CD14-positive monocyte (primary cell): ENCODE results near the gene CARMIL1. TPM values are rescaled to one million over a fixed set of nuclear protein-coding genes. Genes with fewer than 3 reads are reported as not detected.

Source experiments
- DNase-seq, 3 donors: peaks; one replicate each; pipeline ENCODE4 v3.0.0-alpha.2; 2011 to 2022
- H2AFZ ChIP-seq: 2 replicates; pipeline ENCODE4 v1.6.0; 2012; ENCODE audit warnings: mild to moderate bottlenecking, low read depth, low read length, inconsistent platforms; ENCODE audit not compliant: insufficient read depth, poor library complexity, severe bottlenecking
- H3K27ac ChIP-seq, 2 donors: 1 replicate in 1 of 2; 2 replicates in 1 of 2; pipeline ENCODE4 v1.5.1; 2012 to 2013; ENCODE audit warnings: low read length in 2 of 2, control low read depth in 1 of 2, inconsistent platforms in 1 of 2, low read depth in 1 of 2, mild to moderate bottlenecking in 1 of 2
- H3K27me3 ChIP-seq, 2 donors: one replicate each; pipeline versions ENCODE4 v1.6.0 to v1.6.1; 2011 to 2013; ENCODE audit warnings: low read length in 2 of 2; ENCODE audit not compliant: control insufficient read depth in 2 of 2, insufficient read depth in 2 of 2
- H3K36me3 ChIP-seq, 2 donors: replicated peaks in 1 of 2; 1 replicate in 1 of 2; 2 replicates in 1 of 2; pipeline versions ENCODE4 v1.5.1 to v1.6.1; 2012 to 2013; ENCODE audit warnings: low read length in 2 of 2, control low read depth in 1 of 2, inconsistent platforms in 1 of 2, mild to moderate bottlenecking in 1 of 2; ENCODE audit not compliant: insufficient read depth in 2 of 2, control insufficient read depth in 1 of 2
- H3K4me1 ChIP-seq, 2 donors: 1 replicate in 1 of 2; 2 replicates in 1 of 2; pipeline versions ENCODE4 v1.5.1 to v1.6.1; 2012 to 2013; ENCODE audit warnings: low read length in 2 of 2, control low read depth in 1 of 2, inconsistent platforms in 1 of 2, mild to moderate bottlenecking in 1 of 2, moderate library complexity in 1 of 2; ENCODE audit not compliant: insufficient read depth in 2 of 2, control insufficient read depth in 1 of 2
- H3K4me2 ChIP-seq: replicated peaks from 2 replicates; pipeline ENCODE3; 2012; ENCODE audit warnings: low read length, moderate library complexity, mild to moderate bottlenecking; ENCODE audit not compliant: poor library complexity, severe bottlenecking; ENCODE audit errors: extremely low read depth
- H3K4me3 ChIP-seq, 3 experiments: fragments of 200-600 bp in 1 of 3; sonication (generic) in 1 of 3; replicated peaks in 1 of 3; 1 replicate in 2 of 3; 2 replicates in 1 of 3; pipeline ENCODE4 v1.5.1; 2011 to 2013; ENCODE audit warnings: low read length in 3 of 3, mild to moderate bottlenecking in 3 of 3, control low read depth in 2 of 3, low read depth in 2 of 3, inconsistent platforms in 1 of 3, moderate library complexity in 1 of 3
- H3K79me2 ChIP-seq: 2 replicates; pipeline ENCODE4 v1.6.0; 2012; ENCODE audit warnings: mild to moderate bottlenecking, control low read depth, inconsistent platforms, low read length, moderate library complexity; ENCODE audit not compliant: insufficient read depth
- H3K9ac ChIP-seq: 2 replicates; pipeline ENCODE4 v1.6.0; 2017; ENCODE audit warnings: low read length, mild to moderate bottlenecking; ENCODE audit not compliant: insufficient read depth, poor library complexity, severe bottlenecking
- H3K9me3 ChIP-seq, 2 donors: replicated peaks in 1 of 2; 1 replicate in 1 of 2; 2 replicates in 1 of 2; pipeline versions ENCODE4 v1.5.1 to v1.6.1; 2012 to 2013; ENCODE audit warnings: low read length in 2 of 2, control low read depth in 1 of 2; ENCODE audit not compliant: control insufficient read depth in 1 of 2, insufficient read depth in 1 of 2
- H4K20me1 ChIP-seq: 2 replicates; pipeline ENCODE4 v1.6.0; 2012; ENCODE audit warnings: mild to moderate bottlenecking, low read length, control low read depth, moderate library complexity; ENCODE audit not compliant: insufficient read depth
- H3K27ac Mint-ChIP-seq, 7 donors: one replicate each; pipeline ENCODE4 v1.8.0; 2020; ENCODE audit warnings: mild to moderate bottlenecking in 7 of 7, mixed read lengths in 7 of 7, moderate library complexity in 6 of 7, inconsistent platforms in 2 of 7
- H3K27me3 Mint-ChIP-seq, 3 donors: one replicate each; pipeline ENCODE4 v1.8.0; 2021 to 2022; ENCODE audit warnings: low read depth in 3 of 3, mild to moderate bottlenecking in 3 of 3, mixed read lengths in 3 of 3, moderate library complexity in 3 of 3, inconsistent platforms in 1 of 3
- H3K36me3 Mint-ChIP-seq, 2 donors: one replicate each; pipeline ENCODE4 v1.8.0; 2020; ENCODE audit warnings: mixed read lengths in 2 of 2, inconsistent platforms in 1 of 2, mild to moderate bottlenecking in 1 of 2
- H3K4me1 Mint-ChIP-seq: one replicate; pipeline ENCODE4 v1.8.0; 2020; ENCODE audit warnings: mild to moderate bottlenecking, mixed read lengths
- H3K4me3 Mint-ChIP-seq, 2 donors: one replicate each; pipeline ENCODE4 v1.8.0; 2020; ENCODE audit warnings: mild to moderate bottlenecking in 2 of 2, mixed read lengths in 2 of 2, moderate library complexity in 1 of 2
- H3K9me3 Mint-ChIP-seq, 7 donors: one replicate each; pipeline ENCODE4 v1.8.0; 2020 to 2022; ENCODE audit warnings: mixed read lengths in 7 of 7, mild to moderate bottlenecking in 6 of 7, moderate library complexity in 6 of 7, inconsistent platforms in 2 of 7
- WGBS: methylation state at CpG from one replicate; pipeline ENCODE4 v1.1.5; 2013; ENCODE audit warnings: missing lambda C conversion rate; ENCODE audit not compliant: insufficient coverage; 5-methylcytosine and 5-hydroxymethylcytosine counted together
- intact Hi-C, 2 donors: fragments of 100-400 bp; cut with micrococcal nuclease; formaldehyde crosslinking; loops; one replicate each; pipeline versions ENCODE4 v1.15.0 to v1.15.1; 2023
- polyA plus RNA-seq, 3 donors: library from polyadenylated mRNA; depleted of rRNA in 1 of 3; unstranded in 2 of 3; stranded (reverse) in 1 of 3; fragments of 300-500 nt in 2 of 3; fragments of >200 nt in 1 of 3; fragmentation: Illumina TruSeq in 2 of 3; gene quantifications; 1 replicate in 2 of 3; 2 replicates in 1 of 3; pipeline ENCODE4 v1.2.3, GENCODE V29; 2012 to 2021
- TF ChIP-seq, protein P1 (sequence below): fragments of 200-600 bp; IDR thresholded peaks from one replicate; pipeline ENCODE4 v1.8.0; 2022; ENCODE audit warnings: antibody characterized with exemption, mild to moderate bottlenecking

Gene CARMIL1
- polyA plus RNA-seq, 3 donors, result 0.30 to 0.49 (median 0.41) TPM

DNA sequence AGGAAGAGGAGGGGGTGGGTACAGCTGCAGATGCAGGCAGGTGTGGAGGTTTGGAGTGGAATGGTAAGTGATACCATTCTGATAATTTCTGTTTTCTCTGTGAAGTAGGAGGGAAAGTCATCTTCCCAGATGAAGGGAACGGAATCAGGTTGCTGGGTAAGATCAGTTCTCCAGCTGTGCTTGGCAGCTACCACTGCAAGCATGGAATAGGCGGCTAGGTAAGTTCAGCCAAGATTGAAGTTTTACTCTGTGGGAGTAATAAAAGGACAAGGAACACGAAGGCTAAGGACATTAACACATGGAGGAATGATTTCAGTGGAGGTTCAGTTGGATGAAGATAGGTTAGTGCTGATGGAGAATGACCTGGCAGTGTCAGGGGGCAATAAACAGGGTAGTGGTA, 128.3 kb downstream of the CARMIL1 start:
- no peak overlapping the region for H2AFZ ChIP-seq
- WGBS, result 100% methylated on average over 3 of the region's 3 CpGs
- peaks cover 34 to 37% of the 10 kb centered on the region in 2 donors for H3K4me1 ChIP-seq
- no peak overlapping the region for H3K4me3 Mint-ChIP-seq
- peaks cover 5% of the 10 kb centered on the region for H3K4me1 Mint-ChIP-seq
- peaks cover 0 to 3% of the 10 kb centered on the region in 2 donors for H3K36me3 ChIP-seq
- no peak for DNase-seq
- peaks cover 9% of the 10 kb centered on the region for H4K20me1 ChIP-seq
- no peak overlapping the region for H3K27ac ChIP-seq
- H3K27me3 Mint-ChIP-seq, result no peaks in the 10 kb centered on the region
- H3K4me2 ChIP-seq, result no peak overlapping the region
- H3K27ac Mint-ChIP-seq, result no peak overlapping the region
- H3K9me3 Mint-ChIP-seq, result no peaks in the 10 kb centered on the region
- TF ChIP-seq, protein P1, sequence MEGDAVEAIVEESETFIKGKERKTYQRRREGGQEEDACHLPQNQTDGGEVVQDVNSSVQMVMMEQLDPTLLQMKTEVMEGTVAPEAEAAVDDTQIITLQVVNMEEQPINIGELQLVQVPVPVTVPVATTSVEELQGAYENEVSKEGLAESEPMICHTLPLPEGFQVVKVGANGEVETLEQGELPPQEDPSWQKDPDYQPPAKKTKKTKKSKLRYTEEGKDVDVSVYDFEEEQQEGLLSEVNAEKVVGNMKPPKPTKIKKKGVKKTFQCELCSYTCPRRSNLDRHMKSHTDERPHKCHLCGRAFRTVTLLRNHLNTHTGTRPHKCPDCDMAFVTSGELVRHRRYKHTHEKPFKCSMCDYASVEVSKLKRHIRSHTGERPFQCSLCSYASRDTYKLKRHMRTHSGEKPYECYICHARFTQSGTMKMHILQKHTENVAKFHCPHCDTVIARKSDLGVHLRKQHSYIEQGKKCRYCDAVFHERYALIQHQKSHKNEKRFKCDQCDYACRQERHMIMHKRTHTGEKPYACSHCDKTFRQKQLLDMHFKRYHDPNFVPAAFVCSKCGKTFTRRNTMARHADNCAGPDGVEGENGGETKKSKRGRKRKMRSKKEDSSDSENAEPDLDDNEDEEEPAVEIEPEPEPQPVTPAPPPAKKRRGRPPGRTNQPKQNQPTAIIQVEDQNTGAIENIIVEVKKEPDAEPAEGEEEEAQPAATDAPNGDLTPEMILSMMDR, result no peak
- H3K27me3 ChIP-seq, result no peaks in the 10 kb centered on the region
- no peaks in the 10 kb centered on the region for H3K79me2 ChIP-seq
- H3K9ac ChIP-seq, result no peak overlapping the region
- no peak overlapping the region for H3K4me3 ChIP-seq
- peaks cover 0 to 9% of the 10 kb centered on the region in 2 donors for H3K36me3 Mint-ChIP-seq
- intact Hi-C loops, result loop anchor here in 1 of 2 donors (10.0 kb wide), 1 partner anchor 67 kb away; no protein-coding TSS in a partner anchor
- no peaks in the 10 kb centered on the region for H3K9me3 ChIP-seq

DNA sequence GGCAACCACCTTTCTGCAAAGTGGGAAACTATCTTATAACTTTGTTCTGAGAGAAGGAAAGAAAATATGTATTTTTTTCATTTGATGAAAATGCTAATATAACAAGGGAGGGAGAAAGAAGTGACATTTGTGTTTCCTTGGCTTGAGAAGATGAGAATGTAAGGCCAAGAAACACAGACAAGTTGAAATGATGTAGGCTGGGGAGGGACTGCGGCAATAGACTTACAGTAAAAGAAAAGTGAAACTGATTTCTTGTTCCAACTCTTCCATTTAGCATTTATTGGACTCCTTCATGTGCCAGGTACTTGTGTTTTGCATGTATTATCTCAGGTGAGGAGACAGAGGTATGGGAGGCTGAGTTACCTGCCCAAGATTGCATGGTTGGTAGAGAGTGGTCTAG, 130.9 kb downstream of the CARMIL1 start:
- Histone ChIP-seq H3K27me3 (no peaks in the 10 kb centered on the region), H2AFZ (no peak overlapping the region), H3K36me3 (peaks cover 0 to 3% of the 10 kb centered on the region in 2 donors), H3K27ac (no peak overlapping the region), H3K4me3 (no peak overlapping the region), H3K79me2 (no peaks in the 10 kb centered on the region), H3K4me1 (peaks cover 17 to 18% of the 10 kb centered on the region in 2 donors), H3K9ac (no peak overlapping the region), H3K9me3 (no peaks in the 10 kb centered on the region), H4K20me1 (peaks cover 7% of the 10 kb centered on the region), H3K4me2 (no peak overlapping the region)
- Mint-ChIP-seq H3K4me3 (no peak overlapping the region), H3K9me3 (no peaks in the 10 kb centered on the region), H3K27me3 (no peaks in the 10 kb centered on the region), H3K36me3 (peaks cover 2 to 18% of the 10 kb centered on the region in 2 donors), H3K27ac (peak overlapping the region in 1 of 7 donors; percentile 52), H3K4me1 (peaks cover 13% of the 10 kb centered on the region)
- intact Hi-C loops, result no loop called here
- no CpG with 5 or more reads among the region's 1 CpG for WGBS
- TF ChIP-seq, protein P1, result no peak
- no peak for DNase-seq
